HG02943 (cell line): ENCODE results near the gene LCN1.
"Not testable (repeated sequence)": the region's sequence is repeated elsewhere in the genome, so short reads cannot be mapped to it uniquely, and the experiment has no call there.

ENCODE experiments used
- ATAC-seq: cut with Tn5 transposase; IDR thresholded peaks from one replicate; pipeline ENCODE4 v1.9.1; 2021; ENCODE audit warnings: mild to moderate bottlenecking, low read depth, moderate library complexity; ENCODE audit not compliant: unreplicated experiment

LCN1 gene

DNA sequence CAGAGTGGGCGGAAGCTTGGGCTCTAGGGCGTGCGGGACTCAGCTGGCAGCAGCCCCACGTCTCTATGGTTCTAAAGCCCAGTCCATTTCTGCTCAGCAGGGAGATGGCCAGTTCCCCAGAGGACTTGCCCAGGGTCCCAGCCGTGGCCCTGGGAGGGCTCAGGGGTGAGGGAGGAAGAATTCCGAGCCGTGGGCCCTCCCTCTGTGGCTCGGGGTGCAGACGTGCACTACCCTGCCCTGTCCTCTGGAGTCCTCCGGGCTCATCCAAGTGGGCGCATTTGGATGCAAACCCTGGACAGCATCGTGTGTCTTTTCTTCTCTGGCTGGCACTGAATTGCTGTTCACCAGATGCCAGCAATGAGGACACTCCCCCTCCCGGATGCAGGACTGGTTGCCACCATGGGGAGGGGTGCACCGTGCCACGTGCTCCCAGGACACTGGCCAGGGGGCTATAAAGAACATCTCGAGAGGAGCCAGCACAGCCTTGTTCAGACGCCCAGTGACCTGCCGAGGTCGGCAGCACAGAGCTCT, 24.5 kb downstream of the LCN1 start, which contains the start of gene OBP2A:
Gene OBP2A (plus strand): TSS at position 481 of the 531 bp plus-strand sequence. CDS start 55 bp downstream, outside the sequence.
- not testable (repeated sequence) for ATAC-seq

DNA sequence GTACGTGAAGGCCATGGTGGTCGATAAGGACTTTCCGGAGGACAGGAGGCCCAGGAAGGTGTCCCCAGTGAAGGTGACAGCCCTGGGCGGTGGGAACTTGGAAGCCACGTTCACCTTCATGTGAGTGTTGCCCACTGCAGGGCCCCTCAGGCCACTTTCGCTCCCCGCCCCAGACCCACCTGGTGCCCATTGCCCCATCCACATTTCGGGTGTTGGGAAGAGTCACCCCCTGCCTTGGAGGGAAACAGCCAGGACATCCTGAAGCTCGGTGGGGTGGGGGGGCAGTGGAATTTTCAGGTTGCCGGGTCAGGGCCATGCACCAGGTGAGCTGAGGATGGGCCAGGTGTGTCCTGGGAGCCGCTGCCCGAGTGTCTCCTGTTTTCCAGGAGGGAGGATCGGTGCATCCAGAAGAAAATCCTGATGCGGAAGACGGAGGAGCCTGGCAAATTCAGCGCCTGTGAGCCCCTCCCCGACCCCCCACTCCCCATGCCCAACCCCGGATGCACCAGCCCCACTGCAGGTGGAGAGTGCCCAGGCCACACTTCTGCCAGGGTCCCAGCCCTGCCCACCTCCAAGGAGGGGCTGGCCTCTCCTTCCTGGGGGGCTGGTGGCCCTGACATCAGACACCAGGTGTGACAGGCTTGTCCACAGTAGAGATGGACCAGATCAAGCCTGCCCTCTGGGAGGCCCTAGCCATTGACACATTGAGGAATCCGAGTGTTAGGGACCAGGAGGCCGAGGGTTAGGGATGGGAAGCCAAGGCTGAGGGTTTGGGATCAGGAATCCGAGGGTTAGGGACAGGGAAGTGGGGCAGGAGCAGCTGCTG, 25.8 kb downstream of the LCN1 start:
- ATAC-seq, result not testable (repeated sequence)

DNA sequence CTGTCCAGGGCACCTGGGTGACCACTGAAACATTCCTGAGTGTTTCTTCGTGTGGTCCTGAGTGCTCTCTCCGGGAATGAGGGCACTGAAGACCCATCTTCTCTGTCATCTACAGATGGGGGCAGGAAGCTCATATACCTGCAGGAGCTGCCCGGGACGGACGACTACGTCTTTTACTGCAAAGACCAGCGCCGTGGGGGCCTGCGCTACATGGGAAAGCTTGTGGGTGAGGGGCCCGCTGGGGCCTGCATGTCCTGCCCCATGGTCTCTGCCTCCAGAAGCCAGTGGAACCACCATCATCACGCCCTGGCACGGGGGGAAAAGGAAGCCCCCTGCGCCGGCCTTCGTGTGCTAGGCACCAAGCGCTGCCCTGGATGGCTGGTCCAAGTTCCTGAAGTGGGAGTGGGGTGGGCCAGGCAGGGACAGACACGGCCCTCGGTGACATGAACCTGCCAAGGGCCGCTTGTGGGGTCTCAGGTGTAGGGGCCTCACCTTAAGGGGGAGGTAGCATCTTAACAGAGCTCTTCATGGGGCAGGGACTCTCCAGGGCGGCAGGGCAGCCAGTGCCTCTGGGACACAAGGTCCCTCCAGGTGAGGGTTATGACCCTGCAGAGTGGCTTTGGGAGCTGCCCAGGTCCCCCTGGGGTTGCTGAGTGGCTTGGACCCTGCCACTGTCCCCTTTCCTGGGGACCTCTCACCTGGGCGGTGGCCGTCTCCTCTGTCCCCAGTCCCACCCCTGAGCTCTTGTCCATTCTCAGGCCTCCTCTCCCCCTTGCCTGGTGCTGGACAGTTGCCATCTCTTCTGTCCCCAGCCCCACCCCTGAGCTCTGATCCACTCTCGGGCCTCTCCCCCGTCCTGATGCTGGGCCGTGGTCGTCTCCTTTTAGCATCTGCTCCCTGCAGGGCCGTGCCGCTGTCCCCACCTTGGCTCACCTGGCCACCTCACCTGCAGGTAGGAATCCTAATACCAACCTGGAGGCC, 26.8 kb downstream of the LCN1 start:
- no peak for ATAC-seq

DNA sequence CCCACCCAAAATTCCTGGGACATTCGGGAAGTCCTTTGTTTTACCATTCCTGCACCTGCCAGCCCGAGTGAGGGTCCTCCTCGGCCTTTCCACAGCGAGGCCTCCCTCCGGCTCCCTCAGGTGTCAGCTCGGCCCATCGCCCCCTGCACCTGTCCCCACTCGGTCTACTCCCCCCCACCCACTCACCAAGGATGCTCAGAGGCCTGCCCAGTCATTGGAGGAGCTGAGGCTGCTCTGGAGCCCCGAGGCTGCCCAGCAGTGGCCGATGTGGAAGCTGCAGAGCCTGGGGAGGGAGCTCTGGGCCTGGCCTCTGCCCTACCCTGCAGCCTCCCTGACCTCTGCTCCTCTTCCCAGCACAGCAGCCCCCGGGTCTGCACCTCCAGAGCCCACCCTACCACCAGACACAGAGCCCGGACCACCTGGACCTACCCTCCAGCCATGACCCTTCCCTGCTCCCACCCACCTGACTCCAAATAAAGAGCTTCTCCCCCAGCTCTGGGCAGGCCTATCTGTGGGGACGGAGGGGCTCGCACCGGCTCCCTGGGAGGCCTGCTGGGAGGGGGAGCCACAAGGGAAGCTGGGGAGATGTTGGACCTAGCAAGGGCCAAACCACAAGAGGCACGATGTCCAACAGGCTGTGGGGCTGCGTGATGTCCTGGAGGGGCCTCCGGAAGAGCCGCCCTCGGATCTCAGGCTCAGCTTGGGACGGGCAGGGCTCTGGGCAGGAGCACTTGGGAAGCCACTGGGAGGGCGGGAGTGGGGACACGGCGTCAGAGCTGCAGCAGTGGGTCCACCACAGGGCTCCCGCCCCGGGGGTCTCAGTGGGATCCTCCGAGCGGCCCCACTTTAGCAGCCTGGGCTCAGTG, 28.5 kb downstream of the LCN1 start:
- not testable (repeated sequence) for ATAC-seq

DNA sequence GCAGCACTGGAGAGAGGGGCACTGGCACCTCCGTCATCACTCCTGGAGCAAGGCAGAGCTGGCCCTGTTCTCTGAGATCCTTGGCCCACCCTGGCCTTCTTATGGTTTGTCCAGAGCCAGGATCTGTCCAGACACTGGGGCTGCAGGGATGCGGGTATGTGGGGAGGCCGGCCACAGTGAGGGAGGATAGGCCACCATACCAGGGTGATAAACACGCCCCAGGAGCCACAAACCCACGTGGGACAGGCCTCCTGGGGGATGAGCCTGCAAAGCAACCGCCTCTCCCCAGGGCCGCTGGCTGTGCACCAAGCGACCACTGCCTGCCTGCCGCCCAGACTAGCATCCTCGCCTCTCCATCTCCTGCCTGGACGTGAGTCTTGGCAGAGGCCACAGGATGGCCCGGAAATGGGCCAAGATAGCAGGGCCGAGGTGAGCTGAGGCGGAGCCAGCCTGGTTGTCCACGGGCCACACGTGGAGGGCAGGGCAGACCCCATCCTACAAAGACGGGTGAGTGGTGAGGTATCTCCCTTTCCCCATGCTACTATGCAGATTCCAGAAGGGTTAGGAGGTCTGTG, 29.2 kb downstream of the LCN1 start:
- ATAC-seq, result no peak

DNA sequence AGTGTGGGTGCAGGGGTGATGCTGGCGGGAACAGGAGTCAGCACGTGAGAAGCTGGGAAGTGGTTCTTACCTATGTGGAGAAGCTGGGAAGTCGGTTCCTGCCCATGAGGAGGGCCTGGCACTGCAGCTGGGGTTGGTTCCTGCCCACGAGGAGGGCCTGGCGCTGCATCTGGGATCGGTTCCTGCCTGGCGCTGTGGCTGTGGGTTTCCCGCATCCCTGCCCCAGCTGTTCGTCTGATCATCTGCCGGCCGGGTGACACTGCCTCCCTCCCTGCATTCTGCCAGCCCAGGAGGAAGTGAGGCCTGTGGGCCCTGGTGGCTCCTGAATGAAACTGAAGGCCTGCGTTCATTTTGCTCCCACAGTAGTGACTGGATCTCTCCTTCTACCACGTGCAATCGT, 29.8 kb downstream of the LCN1 start:
- no peak for ATAC-seq

DNA sequence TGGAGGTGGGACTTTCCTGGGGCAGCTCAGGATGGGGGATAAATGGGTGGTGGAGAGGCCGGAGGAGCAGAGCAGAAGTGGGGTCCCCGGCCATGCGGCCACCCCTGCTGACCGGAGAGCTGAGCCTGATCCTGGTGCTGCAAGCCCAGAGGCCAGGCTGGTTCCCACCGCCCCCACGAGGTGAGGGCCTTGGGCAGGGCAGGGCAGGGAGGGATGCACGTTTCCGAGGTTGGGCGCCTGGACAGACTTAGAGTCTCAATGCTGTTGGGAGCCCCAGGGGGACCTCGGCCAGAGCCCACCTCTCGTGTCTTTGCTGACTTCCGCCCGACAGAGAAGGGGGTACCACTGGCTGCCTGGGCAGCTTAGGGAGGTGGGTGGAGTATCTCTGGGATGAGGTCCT, 30.2 kb downstream of the LCN1 start:
- no peak for ATAC-seq

DNA sequence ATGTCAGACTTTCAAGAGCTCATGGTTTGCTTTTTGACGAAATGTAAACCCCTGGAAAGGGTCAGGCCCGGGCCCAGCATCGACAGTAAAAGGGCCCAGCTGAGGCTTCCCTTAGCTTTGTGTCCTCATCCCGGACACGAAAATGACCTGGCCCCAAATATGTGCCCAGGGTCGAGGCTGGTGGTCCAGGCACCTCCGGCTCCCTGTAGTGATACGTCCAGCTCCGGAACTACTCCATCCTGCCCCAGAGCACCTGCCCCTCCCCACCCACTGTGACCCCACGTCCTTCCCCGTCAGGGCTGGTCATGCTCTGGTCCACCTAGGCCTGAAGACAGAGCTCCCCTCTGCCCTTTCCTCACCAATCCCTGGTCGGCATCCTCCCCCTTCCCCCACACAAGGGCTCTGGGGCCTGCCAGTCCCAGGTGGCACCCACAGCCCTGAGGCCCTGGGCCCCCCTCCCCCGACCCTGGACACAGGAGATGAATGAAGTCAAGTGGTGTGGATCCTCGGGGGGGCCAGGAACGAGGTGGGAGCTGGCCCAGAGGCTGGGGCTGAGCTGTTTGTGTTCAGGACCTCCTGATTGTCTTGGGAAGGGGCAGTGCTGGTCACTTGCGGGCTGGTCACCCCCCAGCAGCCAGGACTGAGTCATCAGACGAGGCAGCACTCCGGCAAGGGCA, 30.9 kb downstream of the LCN1 start:
- no peak for ATAC-seq

DNA sequence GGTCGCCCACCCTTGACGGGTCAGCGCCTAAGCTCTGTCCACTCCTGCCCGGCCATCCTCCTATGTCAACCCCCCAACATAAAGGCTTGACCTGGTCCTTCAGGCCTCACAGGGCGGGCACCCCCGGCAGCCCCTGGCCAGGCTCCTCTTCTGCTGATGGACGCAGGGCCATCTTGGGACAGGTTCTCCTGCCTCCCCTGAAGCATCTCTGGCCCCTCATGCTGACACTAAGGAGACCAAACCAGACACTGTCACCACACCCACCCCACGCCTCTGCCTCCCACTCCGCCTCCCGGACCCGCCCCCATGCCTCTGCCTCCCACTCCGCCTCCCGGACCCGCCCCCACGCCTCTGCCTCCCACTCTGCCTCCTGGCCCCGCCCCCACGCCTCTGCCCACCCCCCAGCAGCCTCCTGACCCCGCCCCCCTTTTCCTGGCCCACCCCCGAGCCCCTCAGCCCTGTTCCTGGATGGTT, 31.5 kb downstream of the LCN1 start:
- no peak for ATAC-seq

DNA sequence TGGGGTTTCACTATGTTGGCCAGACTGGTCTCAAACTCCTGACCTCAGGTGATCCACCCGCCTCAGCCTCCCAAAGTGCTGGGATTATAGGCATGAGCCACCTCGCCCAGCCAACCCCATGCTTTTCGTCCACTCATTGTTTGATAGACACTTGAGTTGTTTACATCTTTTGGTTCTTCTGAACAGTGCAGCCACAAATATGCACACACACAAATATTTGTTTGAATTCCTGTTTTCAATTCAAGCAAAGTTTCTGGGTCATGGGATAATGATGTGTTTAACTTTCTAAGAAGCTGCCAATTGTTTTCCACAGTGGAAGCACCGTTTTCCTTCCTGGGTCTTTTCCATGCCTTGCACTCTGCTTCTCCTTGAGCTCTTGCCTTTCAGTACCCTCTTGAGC, 33.5 kb downstream of the LCN1 start:
- ATAC-seq, result no peak

DNA sequence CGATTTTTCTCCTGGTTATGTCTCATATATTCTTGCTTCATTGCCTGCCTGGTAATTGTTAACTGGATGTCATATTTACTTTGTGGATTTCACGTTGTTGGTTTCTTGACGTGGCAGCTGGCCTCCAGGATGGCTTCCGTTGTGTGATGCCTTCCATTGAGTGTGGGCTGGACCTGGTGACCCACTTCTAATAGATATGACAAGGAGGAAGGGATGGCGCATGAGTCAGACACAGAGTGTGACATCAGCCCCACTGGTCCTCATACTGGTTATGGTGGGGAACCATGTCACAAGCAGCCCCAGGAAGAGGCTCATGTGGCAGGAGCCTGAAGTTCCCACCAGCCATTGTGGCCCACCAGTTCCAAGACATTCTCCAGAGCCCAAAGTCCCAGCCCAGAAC, 34.0 kb downstream of the LCN1 start:
- ATAC-seq, result no peak

DNA sequence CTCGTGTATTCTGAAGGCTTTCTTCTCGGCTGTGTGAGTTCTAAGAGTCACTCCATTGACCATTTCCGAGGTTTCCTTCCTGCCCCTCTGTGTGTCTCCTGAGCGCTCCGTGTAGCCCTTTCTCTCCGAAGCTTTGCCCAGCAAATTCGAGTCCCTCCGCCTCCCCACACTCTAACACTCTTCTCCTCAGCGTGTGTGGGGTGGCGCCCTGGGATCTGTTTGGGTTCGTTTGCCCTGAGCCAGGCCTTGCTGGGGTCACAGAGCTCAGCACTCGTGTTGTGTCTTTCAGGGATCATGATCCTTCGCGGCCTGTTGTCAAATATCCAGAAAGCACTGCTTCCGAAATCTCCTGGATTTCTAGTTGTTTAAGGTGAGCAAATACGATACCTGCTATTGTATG, 34.7 kb downstream of the LCN1 start:
- ATAC-seq, result no peak

DNA sequence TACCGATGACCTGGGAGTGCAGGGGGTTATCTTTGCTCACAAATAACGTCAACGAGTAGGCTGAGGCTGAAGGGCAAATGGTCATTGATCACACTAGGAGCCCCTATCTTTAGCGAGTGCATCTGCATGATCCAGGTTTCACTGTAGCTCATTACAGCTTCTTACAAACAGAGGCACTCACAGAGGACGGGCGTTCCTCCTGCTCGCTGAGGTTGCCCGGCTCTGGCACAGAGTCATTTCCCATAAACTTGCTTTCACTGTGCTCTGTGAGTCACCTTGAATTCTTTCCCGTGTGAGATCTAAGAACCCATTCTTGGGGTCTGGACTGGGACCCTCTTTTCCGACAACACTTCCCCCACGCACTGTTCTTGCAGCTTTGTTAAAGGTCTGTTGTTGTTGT, 38.4 kb downstream of the LCN1 start:
- no peak for ATAC-seq

DNA sequence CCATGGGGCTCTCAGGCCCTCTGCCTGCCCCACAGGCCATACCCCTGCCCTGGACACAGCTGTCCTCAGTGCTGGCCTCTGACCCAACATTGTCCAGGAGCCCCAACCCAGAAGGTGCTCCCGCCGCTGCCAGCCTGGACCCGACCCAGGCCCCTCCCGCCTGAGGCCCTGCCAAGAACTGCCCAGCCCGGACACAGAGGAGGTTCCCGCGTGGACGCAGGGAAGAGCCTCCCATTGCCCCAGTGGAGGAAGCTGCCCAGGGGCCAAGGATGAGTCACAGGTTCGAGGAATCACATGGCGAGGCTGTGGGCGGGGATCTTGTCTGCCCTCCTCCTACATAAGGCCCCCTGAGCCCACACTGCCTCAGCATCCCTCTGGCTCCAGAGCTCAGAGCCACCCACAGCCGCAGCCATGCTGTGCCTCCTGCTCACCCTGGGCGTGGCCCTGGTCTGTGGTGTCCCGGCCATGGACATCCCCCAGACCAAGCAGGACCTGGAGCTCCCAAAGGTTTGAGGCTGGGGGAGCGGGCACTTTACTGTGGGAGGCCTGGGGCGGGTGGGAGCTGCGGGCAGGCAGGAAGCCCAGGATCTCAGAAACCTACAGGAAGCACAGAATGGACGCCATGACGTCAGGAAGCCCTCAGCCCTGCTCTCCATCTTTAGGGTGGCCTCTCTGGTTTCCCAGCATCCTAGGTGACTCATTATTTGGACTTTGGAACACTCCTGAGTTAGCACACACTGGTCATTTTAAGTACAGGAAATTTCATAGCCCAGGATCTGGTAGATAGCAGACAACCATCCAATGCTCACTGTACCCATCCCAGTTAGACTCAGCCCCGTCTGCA, 40.4 kb downstream of the LCN1 start, which contains the start of gene PAEP:
Gene PAEP (plus strand): TSS at position 366 of the 844 bp plus-strand sequence.
- ATAC-seq, result no peak

DNA sequence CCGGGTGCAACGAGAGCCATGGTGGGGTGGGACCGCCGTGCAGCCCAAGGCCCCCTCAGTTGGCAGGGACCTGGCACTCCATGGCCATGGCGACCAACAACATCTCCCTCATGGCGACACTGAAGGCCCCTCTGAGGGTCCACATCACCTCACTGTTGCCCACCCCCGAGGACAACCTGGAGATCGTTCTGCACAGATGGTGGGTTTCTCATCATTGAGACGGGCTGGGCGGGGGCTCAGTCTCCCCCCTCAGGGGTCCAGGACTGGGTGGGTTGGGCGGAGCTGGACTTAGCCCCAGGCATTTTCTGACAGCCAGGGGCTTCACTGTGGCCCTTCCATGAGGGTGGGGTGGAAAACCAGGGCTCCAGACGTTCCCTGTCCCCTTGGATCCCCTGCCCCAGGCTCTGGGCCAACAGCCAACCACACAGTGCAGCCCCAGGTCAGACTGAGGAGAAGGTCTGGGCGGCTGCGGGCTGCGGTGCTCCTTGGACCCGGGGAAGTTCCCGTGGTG, 41.0 kb downstream of the LCN1 start:
- ATAC-seq, result no peak

DNA sequence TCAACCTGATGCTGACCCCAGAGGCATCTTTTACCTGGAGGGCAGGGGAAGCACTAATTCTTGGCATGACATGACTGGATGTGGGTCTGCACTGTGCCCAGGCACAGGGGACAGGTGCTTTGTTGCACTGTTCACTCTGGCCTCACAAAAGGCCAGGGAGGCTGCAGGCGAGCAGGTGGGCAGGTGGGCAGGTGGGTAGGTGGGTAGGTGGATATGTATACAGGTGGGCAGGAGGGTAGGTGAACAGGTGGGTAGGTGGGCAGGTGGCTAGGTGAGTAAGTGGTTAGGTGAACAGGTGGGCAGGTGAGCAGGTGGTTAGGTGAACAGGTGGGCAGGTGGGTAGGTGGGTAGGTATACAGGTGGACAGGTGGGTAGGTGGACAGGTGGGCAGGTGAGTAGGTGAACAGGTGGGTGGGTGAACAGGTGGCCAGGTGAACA, 41.8 kb downstream of the LCN1 start:
- ATAC-seq, result no peak

DNA sequence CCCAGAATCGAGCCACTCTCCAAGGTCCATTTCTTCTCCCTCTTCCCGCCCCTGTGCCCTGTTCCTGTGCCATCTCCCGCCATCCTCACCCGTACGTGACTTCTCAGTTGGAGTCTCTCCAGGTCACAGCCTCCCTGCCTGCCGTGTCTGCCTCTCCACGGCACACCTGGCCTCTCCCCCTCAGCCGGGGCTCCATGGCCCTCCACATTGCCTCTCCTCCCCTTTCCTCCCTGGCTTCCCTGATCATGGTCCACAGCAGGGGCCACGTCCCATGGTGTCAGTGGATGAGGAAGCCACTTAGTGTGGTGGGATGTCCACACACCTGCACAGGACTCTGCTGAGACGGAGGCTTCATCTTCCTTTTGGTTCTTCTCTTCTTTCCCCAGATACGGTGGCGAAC, 42.6 kb downstream of the LCN1 start:
- ATAC-seq, result no peak

DNA sequence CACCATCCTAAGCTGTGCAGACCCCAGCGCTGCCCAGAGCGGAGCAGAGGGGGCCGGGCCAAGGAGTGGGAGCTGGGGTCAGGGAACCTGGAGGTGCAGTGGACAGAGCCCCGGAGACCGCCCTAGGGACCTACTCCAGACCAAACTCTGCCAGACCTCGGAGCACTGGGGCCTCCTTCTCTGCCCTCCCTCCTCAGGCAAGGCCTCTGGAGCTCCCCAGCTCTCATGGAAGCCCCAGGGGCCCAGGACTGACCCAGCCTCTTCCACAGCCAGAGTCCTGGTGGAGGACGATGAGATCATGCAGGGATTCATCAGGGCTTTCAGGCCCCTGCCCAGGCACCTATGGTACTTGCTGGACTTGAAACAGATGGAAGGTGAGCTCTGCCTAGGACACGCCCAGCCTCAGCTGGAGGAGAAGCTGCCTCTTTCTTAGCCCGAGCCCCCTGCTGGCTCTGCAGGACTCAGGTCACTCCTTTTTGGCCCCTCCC, 43.9 kb downstream of the LCN1 start:
- ATAC-seq, result no peak
